CD14-positive monocyte (primary cell): ENCODE data around the gene RYR2. TPM values are rescaled to one million over a fixed set of nuclear protein-coding genes. Genes with fewer than 3 reads are reported as not detected.

Experiments
- DNase-seq, 3 donors: peaks; one replicate each; pipeline ENCODE4 v3.0.0-alpha.2; 2011 to 2022
- H2AFZ ChIP-seq: 2 replicates; pipeline ENCODE4 v1.6.0; 2012; ENCODE audit warnings: mild to moderate bottlenecking, low read depth, low read length, inconsistent platforms; ENCODE audit not compliant: insufficient read depth, poor library complexity, severe bottlenecking
- H3K27ac ChIP-seq, 2 donors: 1 replicate in 1 of 2; 2 replicates in 1 of 2; pipeline ENCODE4 v1.5.1; 2012 to 2013; ENCODE audit warnings: low read length in 2 of 2, control low read depth in 1 of 2, inconsistent platforms in 1 of 2, low read depth in 1 of 2, mild to moderate bottlenecking in 1 of 2
- H3K27me3 ChIP-seq, 2 donors: one replicate each; pipeline versions ENCODE4 v1.6.0 to v1.6.1; 2011 to 2013; ENCODE audit warnings: low read length in 2 of 2; ENCODE audit not compliant: control insufficient read depth in 2 of 2, insufficient read depth in 2 of 2
- H3K36me3 ChIP-seq, 2 donors: replicated peaks in 1 of 2; 1 replicate in 1 of 2; 2 replicates in 1 of 2; pipeline versions ENCODE4 v1.5.1 to v1.6.1; 2012 to 2013; ENCODE audit warnings: low read length in 2 of 2, control low read depth in 1 of 2, inconsistent platforms in 1 of 2, mild to moderate bottlenecking in 1 of 2; ENCODE audit not compliant: insufficient read depth in 2 of 2, control insufficient read depth in 1 of 2
- H3K4me1 ChIP-seq, 2 donors: 1 replicate in 1 of 2; 2 replicates in 1 of 2; pipeline versions ENCODE4 v1.5.1 to v1.6.1; 2012 to 2013; ENCODE audit warnings: low read length in 2 of 2, control low read depth in 1 of 2, inconsistent platforms in 1 of 2, mild to moderate bottlenecking in 1 of 2, moderate library complexity in 1 of 2; ENCODE audit not compliant: insufficient read depth in 2 of 2, control insufficient read depth in 1 of 2
- H3K4me2 ChIP-seq: replicated peaks from 2 replicates; pipeline ENCODE3; 2012; ENCODE audit warnings: low read length, moderate library complexity, mild to moderate bottlenecking; ENCODE audit not compliant: poor library complexity, severe bottlenecking; ENCODE audit errors: extremely low read depth
- H3K4me3 ChIP-seq, 3 experiments: fragments of 200-600 bp in 1 of 3; sonication (generic) in 1 of 3; replicated peaks in 1 of 3; 1 replicate in 2 of 3; 2 replicates in 1 of 3; pipeline ENCODE4 v1.5.1; 2011 to 2013; ENCODE audit warnings: low read length in 3 of 3, mild to moderate bottlenecking in 3 of 3, control low read depth in 2 of 3, low read depth in 2 of 3, inconsistent platforms in 1 of 3, moderate library complexity in 1 of 3
- H3K79me2 ChIP-seq: 2 replicates; pipeline ENCODE4 v1.6.0; 2012; ENCODE audit warnings: mild to moderate bottlenecking, control low read depth, inconsistent platforms, low read length, moderate library complexity; ENCODE audit not compliant: insufficient read depth
- H3K9ac ChIP-seq: 2 replicates; pipeline ENCODE4 v1.6.0; 2017; ENCODE audit warnings: low read length, mild to moderate bottlenecking; ENCODE audit not compliant: insufficient read depth, poor library complexity, severe bottlenecking
- H3K9me3 ChIP-seq, 2 donors: replicated peaks in 1 of 2; 1 replicate in 1 of 2; 2 replicates in 1 of 2; pipeline versions ENCODE4 v1.5.1 to v1.6.1; 2012 to 2013; ENCODE audit warnings: low read length in 2 of 2, control low read depth in 1 of 2; ENCODE audit not compliant: control insufficient read depth in 1 of 2, insufficient read depth in 1 of 2
- H4K20me1 ChIP-seq: 2 replicates; pipeline ENCODE4 v1.6.0; 2012; ENCODE audit warnings: mild to moderate bottlenecking, low read length, control low read depth, moderate library complexity; ENCODE audit not compliant: insufficient read depth
- H3K27ac Mint-ChIP-seq, 7 donors: one replicate each; pipeline ENCODE4 v1.8.0; 2020; ENCODE audit warnings: mild to moderate bottlenecking in 7 of 7, mixed read lengths in 7 of 7, moderate library complexity in 6 of 7, inconsistent platforms in 2 of 7
- H3K27me3 Mint-ChIP-seq, 3 donors: one replicate each; pipeline ENCODE4 v1.8.0; 2021 to 2022; ENCODE audit warnings: low read depth in 3 of 3, mild to moderate bottlenecking in 3 of 3, mixed read lengths in 3 of 3, moderate library complexity in 3 of 3, inconsistent platforms in 1 of 3
- H3K36me3 Mint-ChIP-seq, 2 donors: one replicate each; pipeline ENCODE4 v1.8.0; 2020; ENCODE audit warnings: mixed read lengths in 2 of 2, inconsistent platforms in 1 of 2, mild to moderate bottlenecking in 1 of 2
- H3K4me1 Mint-ChIP-seq: one replicate; pipeline ENCODE4 v1.8.0; 2020; ENCODE audit warnings: mild to moderate bottlenecking, mixed read lengths
- H3K4me3 Mint-ChIP-seq, 2 donors: one replicate each; pipeline ENCODE4 v1.8.0; 2020; ENCODE audit warnings: mild to moderate bottlenecking in 2 of 2, mixed read lengths in 2 of 2, moderate library complexity in 1 of 2
- H3K9me3 Mint-ChIP-seq, 7 donors: one replicate each; pipeline ENCODE4 v1.8.0; 2020 to 2022; ENCODE audit warnings: mixed read lengths in 7 of 7, mild to moderate bottlenecking in 6 of 7, moderate library complexity in 6 of 7, inconsistent platforms in 2 of 7
- CTCF ChIP-seq: fragments of 200-600 bp; IDR thresholded peaks from one replicate; pipeline ENCODE4 v1.8.0; 2022; ENCODE audit warnings: antibody characterized with exemption, mild to moderate bottlenecking
- WGBS: methylation state at CpG from one replicate; pipeline ENCODE4 v1.1.5; 2013; ENCODE audit warnings: missing lambda C conversion rate; ENCODE audit not compliant: insufficient coverage; 5-methylcytosine and 5-hydroxymethylcytosine counted together
- intact Hi-C, 2 donors: fragments of 100-400 bp; cut with micrococcal nuclease; formaldehyde crosslinking; loops; one replicate each; pipeline versions ENCODE4 v1.15.0 to v1.15.1; 2023
- polyA plus RNA-seq, 3 donors: library from polyadenylated mRNA; depleted of rRNA in 1 of 3; unstranded in 2 of 3; stranded (reverse) in 1 of 3; fragments of 300-500 nt in 2 of 3; fragments of >200 nt in 1 of 3; fragmentation: Illumina TruSeq in 2 of 3; gene quantifications; 1 replicate in 2 of 3; 2 replicates in 1 of 3; pipeline ENCODE4 v1.2.3, GENCODE V29; 2012 to 2021

Gene RYR2
- polyA plus RNA-seq, 3 donors = not detected

GRCh38 chr1:237244778-237245177, 202.8 kb downstream of the RYR2 start:
- WGBS = no CpG with 5 or more reads among the region's 4 CpGs
- H3K79me2 ChIP-seq = no peaks in the 10 kb centered on the region
- no peak overlapping the region for H3K27ac Mint-ChIP-seq

GRCh38 chr1:237247442-237247841, 205.5 kb downstream of the RYR2 start:
- Histone ChIP-seq H3K9ac (no peak overlapping the region), H3K9me3 (peaks cover 0 to 6% of the 10 kb centered on the region in 2 donors), H3K27me3 (no peaks in the 10 kb centered on the region), H3K4me3 (no peak overlapping the region), H3K27ac (no peak overlapping the region), H3K4me2 (no peak overlapping the region), H3K4me1 (no peaks in the 10 kb centered on the region), H2AFZ (no peak overlapping the region), H3K36me3 (no peaks in the 10 kb centered on the region), H3K79me2 (no peaks in the 10 kb centered on the region), H4K20me1 (no peaks in the 10 kb centered on the region)
- Mint-ChIP-seq H3K27ac (no peak overlapping the region), H3K4me1 (no peaks in the 10 kb centered on the region), H3K9me3 (peaks cover 0 to 12% (median 3%) of the 10 kb centered on the region in 7 donors), H3K27me3 (no peaks in the 10 kb centered on the region), H3K36me3 (no peaks in the 10 kb centered on the region), H3K4me3 (no peak overlapping the region)
- DNase-seq = no peak
- intact Hi-C loops = no loop called here
- no peak for TF ChIP-seq CTCF
- no CpG with 5 or more reads among the region's 1 CpG for WGBS

More at GRCh38 chr1:237244778-237245177, 202.8 kb downstream of the RYR2 start:
- Histone ChIP-seq H3K9ac (no peak overlapping the region), H3K4me2 (no peak overlapping the region), H3K27me3 (no peaks in the 10 kb centered on the region), H3K4me3 (no peak overlapping the region), H3K36me3 (no peaks in the 10 kb centered on the region), H3K4me1 (no peaks in the 10 kb centered on the region), H3K9me3 (peaks cover 0 to 6% of the 10 kb centered on the region in 2 donors), H3K27ac (no peak overlapping the region), H2AFZ (no peak overlapping the region), H4K20me1 (no peaks in the 10 kb centered on the region)
- no peak for DNase-seq
- Mint-ChIP-seq H3K9me3 (peaks cover 0 to 12% (median 3%) of the 10 kb centered on the region in 7 donors), H3K4me3 (no peak overlapping the region), H3K36me3 (no peaks in the 10 kb centered on the region), H3K4me1 (no peaks in the 10 kb centered on the region), H3K27me3 (no peaks in the 10 kb centered on the region)
- intact Hi-C loops = no loop called here
- no peak for TF ChIP-seq CTCF
